Parathyroid adenoma (tissue), 2 donors: ENCODE measurements around the gene VWC2L.

Source experiments
- H2AFZ ChIP-seq: fragments of 300-600 bp; sonication (generic); one replicate; pipeline ENCODE4 v1.7.0; 2017; ENCODE audit warnings: antibody characterized with exemption, mild to moderate bottlenecking
- H3K27ac ChIP-seq: fragments of 300-600 bp; sonication (generic); one replicate; pipeline ENCODE4 v1.7.0; 2017
- H3K27me3 ChIP-seq: fragments of 300-600 bp; sonication (generic); one replicate; pipeline ENCODE4 v1.7.0; 2017; ENCODE audit warnings: low read length; ENCODE audit not compliant: control insufficient read depth, insufficient read depth
- H3K36me3 ChIP-seq: fragments of 300-600 bp; sonication (generic); one replicate; pipeline ENCODE4 v1.7.0; 2017; ENCODE audit warnings: low read length; ENCODE audit not compliant: control insufficient read depth, insufficient read depth
- H3K4me1 ChIP-seq: fragments of 300-600 bp; sonication (generic); one replicate; pipeline ENCODE4 v1.7.0; 2017; ENCODE audit warnings: control low read depth
- H3K4me2 ChIP-seq: fragments of 300-600 bp; sonication (generic); one replicate; pipeline ENCODE4 v1.7.0; 2017; ENCODE audit warnings: low read length
- H3K4me3 ChIP-seq: fragments of 300-600 bp; sonication (generic); one replicate; pipeline ENCODE4 v1.7.0; 2017; ENCODE audit warnings: low read depth, low read length
- H3K79me2 ChIP-seq: fragments of 300-600 bp; sonication (generic); one replicate; pipeline ENCODE4 v1.7.0; 2017; ENCODE audit warnings: control low read depth
- H3K9ac ChIP-seq: fragments of 300-600 bp; sonication (generic); one replicate; pipeline ENCODE4 v1.7.0; 2017; ENCODE audit warnings: mild to moderate bottlenecking
- H3K9me3 ChIP-seq: fragments of 300-600 bp; sonication (generic); one replicate; pipeline ENCODE4 v1.7.0; 2017; ENCODE audit warnings: low read length; ENCODE audit not compliant: control insufficient read depth
- CTCF ChIP-seq: fragments of 300-600 bp; sonication (generic); IDR thresholded peaks from one replicate; pipeline ENCODE4 v1.7.0; 2017; ENCODE audit warnings: antibody characterized with exemption, mild to moderate bottlenecking
- donor health status: primary hyperparathyroidism.

Gene VWC2L

DNA sequence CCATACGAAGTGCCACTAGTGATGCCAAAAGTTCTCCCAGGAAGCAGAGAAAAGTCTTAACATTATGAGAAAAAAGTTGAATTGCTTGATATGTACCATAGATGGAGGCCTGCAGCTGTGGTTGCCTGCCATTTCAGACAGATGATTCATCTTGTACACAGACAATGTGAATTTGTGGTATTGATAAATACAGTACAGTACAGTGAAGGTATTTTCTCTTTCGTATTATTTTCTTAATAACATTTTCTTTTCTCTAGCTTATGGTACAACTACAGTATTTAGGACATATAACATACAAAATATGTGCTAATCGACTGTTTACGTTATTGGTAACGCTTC is 33.6 kb upstream of the VWC2L start:
- no peaks in the 10 kb centered on the region for H3K9me3 ChIP-seq
- no peaks in the 10 kb centered on the region for H3K27me3 ChIP-seq
- no peak overlapping the region for H2AFZ ChIP-seq
- no peak overlapping the region for H3K4me3 ChIP-seq
- no peaks in the 10 kb centered on the region for H3K79me2 ChIP-seq
- H3K4me2 ChIP-seq = no peak overlapping the region
- no peaks in the 10 kb centered on the region for H3K36me3 ChIP-seq
- peaks cover 5% of the 10 kb centered on the region for H3K4me1 ChIP-seq
- no peak overlapping the region for H3K27ac ChIP-seq
- TF ChIP-seq CTCF = no peak
- no peak overlapping the region for H3K9ac ChIP-seq

GRCh38 chr2:214378455-214379103 is 32.3 kb upstream of the VWC2L start:
- no peaks in the 10 kb centered on the region for H3K79me2 ChIP-seq
- no peak overlapping the region for H3K27ac ChIP-seq
- peaks cover 5% of the 10 kb centered on the region for H3K4me1 ChIP-seq
- H2AFZ ChIP-seq = no peak overlapping the region
- H3K9ac ChIP-seq = no peak overlapping the region
- TF ChIP-seq CTCF = no peak
- no peaks in the 10 kb centered on the region for H3K9me3 ChIP-seq
- no peak overlapping the region for H3K4me2 ChIP-seq
- no peak overlapping the region for H3K4me3 ChIP-seq
- H3K27me3 ChIP-seq = no peaks in the 10 kb centered on the region
- no peaks in the 10 kb centered on the region for H3K36me3 ChIP-seq

- H3K4me3 ChIP-seq = no peak overlapping the region
- peaks cover 5% of the 10 kb centered on the region for H3K4me1 ChIP-seq
- H3K27ac ChIP-seq = no peak overlapping the region
- no peaks in the 10 kb centered on the region for H3K9me3 ChIP-seq
- H3K4me2 ChIP-seq = no peak overlapping the region
- H3K27me3 ChIP-seq = no peaks in the 10 kb centered on the region
- H3K79me2 ChIP-seq = no peaks in the 10 kb centered on the region
- H3K36me3 ChIP-seq = no peaks in the 10 kb centered on the region
- no peak for TF ChIP-seq CTCF
- H2AFZ ChIP-seq = no peak overlapping the region
- H3K9ac ChIP-seq = no peak overlapping the region
Measured at GRCh38 chr2:214379227-214379626, 31.6 kb upstream of the VWC2L start.

GRCh38 chr2:214380681-214381080 is 30.2 kb upstream of the VWC2L start:
- Histone ChIP-seq H3K27me3 (no peaks in the 10 kb centered on the region), H3K4me3 (no peak overlapping the region), H2AFZ (no peak overlapping the region), H3K4me2 (no peak overlapping the region), H3K79me2 (no peaks in the 10 kb centered on the region), H3K36me3 (no peaks in the 10 kb centered on the region), H3K9me3 (no peaks in the 10 kb centered on the region), H3K4me1 (peaks cover 5% of the 10 kb centered on the region), H3K27ac (no peak overlapping the region), H3K9ac (no peak overlapping the region)
- no peak for TF ChIP-seq CTCF

DNA sequence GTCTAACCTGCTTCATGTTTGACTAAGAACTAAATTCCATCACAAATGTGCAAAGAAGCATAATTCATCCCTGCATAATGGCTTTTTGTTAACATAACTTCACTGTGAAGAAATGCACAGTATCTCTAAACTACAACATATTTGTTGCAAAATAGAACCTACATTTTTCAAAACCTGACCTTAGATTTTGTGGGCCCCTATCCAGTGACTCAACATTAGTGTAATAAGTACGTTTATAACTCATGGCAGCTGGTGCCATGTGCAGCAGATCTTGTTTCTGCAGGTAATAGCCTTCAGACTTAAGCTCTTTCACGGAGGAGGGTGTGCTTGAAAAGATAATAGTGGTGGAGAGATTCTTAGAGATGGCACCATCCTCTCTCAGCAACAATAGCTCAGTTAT is 28.6 kb upstream of the VWC2L start:
- H3K36me3 ChIP-seq = no peaks in the 10 kb centered on the region
- no peaks in the 10 kb centered on the region for H3K27me3 ChIP-seq
- peaks cover 5% of the 10 kb centered on the region for H3K4me1 ChIP-seq
- no peak overlapping the region for H3K9ac ChIP-seq
- H3K4me3 ChIP-seq = no peak overlapping the region
- H3K27ac ChIP-seq = no peak overlapping the region
- TF ChIP-seq CTCF = no peak
- H2AFZ ChIP-seq = no peak overlapping the region
- H3K9me3 ChIP-seq = no peaks in the 10 kb centered on the region
- no peak overlapping the region for H3K4me2 ChIP-seq
- no peaks in the 10 kb centered on the region for H3K79me2 ChIP-seq
